Stimulated activated naive CD4-positive, alpha-beta T cell (primary cell): ENCODE data around the gene ATAD3A.

Experiments
- DNase-seq, 6 experiments: peaks; one replicate each; lab custom pipeline; 2025; lab: John Stamatoyannopoulos, UW

Gene ATAD3A

GRCh38 chr1:1583347-1584010 is 71.5 kb downstream of the ATAD3A start:
- DNase-seq = no peak
